ENCODE results near the gene CAPN8.

DNA sequence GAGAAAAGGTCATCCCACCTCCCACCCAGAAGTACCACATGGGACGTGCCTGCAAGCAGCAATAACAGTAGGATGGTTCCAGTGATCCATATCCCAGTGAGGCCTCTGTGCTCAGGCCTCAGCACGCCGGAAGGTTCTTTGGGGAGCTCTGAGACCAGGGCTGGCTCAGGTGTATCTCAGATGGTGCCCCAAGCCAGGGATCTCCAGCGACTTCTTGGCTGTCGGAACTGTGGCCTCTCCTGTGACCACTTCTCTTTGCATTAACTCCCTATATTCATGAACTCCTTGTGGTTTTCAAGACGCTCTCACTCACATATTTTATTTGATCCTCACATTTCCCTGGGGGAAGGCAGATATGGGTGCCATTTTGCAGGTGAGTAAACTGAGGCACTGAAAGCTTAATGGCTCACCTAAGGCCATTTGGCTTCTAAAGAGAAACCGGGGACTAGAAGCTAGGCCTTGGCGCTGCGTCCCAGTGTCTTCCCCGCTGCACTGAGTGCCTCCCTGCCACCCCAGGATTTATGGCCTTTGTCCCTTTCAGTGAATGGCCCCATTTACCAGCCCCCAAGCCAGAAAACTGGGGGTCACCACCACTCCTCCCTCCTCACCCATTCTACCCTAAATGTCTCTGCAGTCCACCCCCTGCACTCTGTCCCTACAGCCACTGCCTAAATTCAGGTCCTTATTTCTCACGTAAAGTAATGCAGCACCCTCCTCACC lies 170.4 kb downstream of the CAPN8 start:
- TF ChIP-seq CTCF (IDR thresholded peaks at IDR 0.05) (no peak), USF1 (CRISPR knock-in tag; IDR thresholded peaks at IDR 0.05) (no peak), NFYB (CRISPR knock-in tag; conservative IDR thresholded peaks at IDR 0.05; ENCODE audit: low read depth) (no peak), TEAD1 (CRISPR knock-in tag; IDR thresholded peaks at IDR 0.05) (no peak), ATF2 (CRISPR knock-in tag; IDR thresholded peaks at IDR 0.05; ENCODE audit: borderline replicate concordance, low read depth) (no peak)
- TF ChIP-seq, protein P1, sequence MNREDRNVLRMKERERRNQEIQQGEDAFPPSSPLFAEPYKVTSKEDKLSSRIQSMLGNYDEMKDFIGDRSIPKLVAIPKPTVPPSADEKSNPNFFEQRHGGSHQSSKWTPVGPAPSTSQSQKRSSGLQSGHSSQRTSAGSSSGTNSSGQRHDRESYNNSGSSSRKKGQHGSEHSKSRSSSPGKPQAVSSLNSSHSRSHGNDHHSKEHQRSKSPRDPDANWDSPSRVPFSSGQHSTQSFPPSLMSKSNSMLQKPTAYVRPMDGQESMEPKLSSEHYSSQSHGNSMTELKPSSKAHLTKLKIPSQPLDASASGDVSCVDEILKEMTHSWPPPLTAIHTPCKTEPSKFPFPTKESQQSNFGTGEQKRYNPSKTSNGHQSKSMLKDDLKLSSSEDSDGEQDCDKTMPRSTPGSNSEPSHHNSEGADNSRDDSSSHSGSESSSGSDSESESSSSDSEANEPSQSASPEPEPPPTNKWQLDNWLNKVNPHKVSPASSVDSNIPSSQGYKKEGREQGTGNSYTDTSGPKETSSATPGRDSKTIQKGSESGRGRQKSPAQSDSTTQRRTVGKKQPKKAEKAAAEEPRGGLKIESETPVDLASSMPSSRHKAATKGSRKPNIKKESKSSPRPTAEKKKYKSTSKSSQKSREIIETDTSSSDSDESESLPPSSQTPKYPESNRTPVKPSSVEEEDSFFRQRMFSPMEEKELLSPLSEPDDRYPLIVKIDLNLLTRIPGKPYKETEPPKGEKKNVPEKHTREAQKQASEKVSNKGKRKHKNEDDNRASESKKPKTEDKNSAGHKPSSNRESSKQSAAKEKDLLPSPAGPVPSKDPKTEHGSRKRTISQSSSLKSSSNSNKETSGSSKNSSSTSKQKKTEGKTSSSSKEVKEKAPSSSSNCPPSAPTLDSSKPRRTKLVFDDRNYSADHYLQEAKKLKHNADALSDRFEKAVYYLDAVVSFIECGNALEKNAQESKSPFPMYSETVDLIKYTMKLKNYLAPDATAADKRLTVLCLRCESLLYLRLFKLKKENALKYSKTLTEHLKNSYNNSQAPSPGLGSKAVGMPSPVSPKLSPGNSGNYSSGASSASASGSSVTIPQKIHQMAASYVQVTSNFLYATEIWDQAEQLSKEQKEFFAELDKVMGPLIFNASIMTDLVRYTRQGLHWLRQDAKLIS (CRISPR knock-in tag; IDR thresholded peaks at IDR 0.05; ENCODE audit: borderline replicate concordance) = no peak
